Heart right ventricle (tissue), 16 donors: Measurements from ENCODE around the gene RABAC1. TPM values are rescaled to one million over a fixed set of nuclear protein-coding genes. Genes with fewer than 3 reads are reported as not detected.

Experiments used
- ATAC-seq, 8 donors: fragments of 200-7000 bp; cut with Tn5 transposase; one replicate each; pipeline ENCODE4 v1.9.1; 2020; ENCODE audit warnings: mild to moderate bottlenecking in 8 of 8, moderate library complexity in 8 of 8, moderate number of reproducible peaks in 1 of 8
- DNase-seq, 2 donors: peaks; one replicate each; pipeline ENCODE4 v3.0.0-alpha.2; 2020
- H3K27ac ChIP-seq, 10 donors: fragments of 200-600 bp; sonication (generic) in 2 of 10; one replicate each; pipeline versions ENCODE4 v1.5.0 to v1.8.0; 2020 to 2022; ENCODE audit warnings: mild to moderate bottlenecking in 3 of 10
- H3K27me3 ChIP-seq, 7 donors: fragments of 200-600 bp; one replicate each; pipeline ENCODE4 v1.8.0; 2021 to 2022; ENCODE audit warnings: mild to moderate bottlenecking in 2 of 7
- H3K36me3 ChIP-seq, 9 donors: fragments of 200-600 bp; sonication (generic) in 1 of 9; one replicate each; pipeline versions ENCODE4 v1.5.0 to v1.8.0; 2020 to 2022; ENCODE audit warnings: mild to moderate bottlenecking in 2 of 9
- H3K4me1 ChIP-seq, 9 donors: fragments of 200-600 bp; sonication (generic) in 1 of 9; one replicate each; pipeline versions ENCODE4 v1.5.0 to v1.8.0; 2020 to 2022; ENCODE audit warnings: mild to moderate bottlenecking in 4 of 9
- H3K4me3 ChIP-seq, 10 donors: fragments of 200-600 bp; sonication (generic) in 2 of 10; one replicate each; pipeline versions ENCODE4 v1.5.0 to v1.8.0; 2020 to 2022; ENCODE audit warnings: mild to moderate bottlenecking in 7 of 10, moderate library complexity in 2 of 10
- H3K9me3 ChIP-seq, 11 donors: fragments of 200-600 bp in 10 of 11; sonication (generic) in 2 of 11; one replicate each; pipeline versions ENCODE4 v1.5.0 to v1.8.0; 2013 to 2022; ENCODE audit warnings: mild to moderate bottlenecking in 2 of 11, control low read depth in 1 of 11, moderate library complexity in 1 of 11
- CTCF ChIP-seq, 9 donors: fragments of 200-600 bp; sonication (generic) in 2 of 9; IDR thresholded peaks; one replicate each; pipeline versions ENCODE4 v1.5.0 to v1.8.0; 2021 to 2022; ENCODE audit warnings: antibody characterized with exemption in 9 of 9, mild to moderate bottlenecking in 5 of 9, moderate library complexity in 1 of 9
- WGBS, 2 donors: extraction: QIAGEN DNeasy Blood & Tissue Kit; methylation state at CpG; one replicate each; pipeline ENCODE4 v1.1.7; 2013; ENCODE audit warnings: inconsistent platforms in 1 of 2; 5-methylcytosine and 5-hydroxymethylcytosine counted together
- intact Hi-C, 10 donors: fragments of 100-400 bp; cut with DNase I; formaldehyde crosslinking; loops; one replicate each; pipeline versions ENCODE4 v1.11.1 to v1.14.2; 2022
- long read RNA-seq, 3 donors: library from polyadenylated mRNA; unstranded; transcript quantifications; one replicate each; pipeline ENCODE4 v2.0.0, GENCODE V29; 2020 to 2021
- polyA plus RNA-seq, 2 donors: library from polyadenylated mRNA; stranded (reverse); fragments of 200-250 nt; gene quantifications; one replicate each; pipeline ENCODE4 v1.2.3, GENCODE V29; 2013
- total RNA-seq, 10 donors: library from RNA; stranded (reverse); fragmentation: NEBNext Ultra II Directional in 3 of 10; extraction: Animal tissue kit (Norgen Biotek cat#: 25700) in 3 of 10; gene quantifications; one replicate each; pipeline versions ENCODE4 v1.2.1 to v1.2.4, GENCODE V29; 2021 to 2023
- donor health status: Arrhythmogenic right ventricular cardiomyopathy.
- donor health status: ischemic (EF 13 %, LVEDD 7.1; RV severe dilation, severe dysfunction).
- donor health status: healthy with polysubstance abuse.
- donor health status: DM: no; HTN: yes; CAD: no.
- donor health status: DM: no; HTN: no; CAD: no.
- donor health status: ischemic (EF 25% LVEDD 6.9; RV normal size, moderate dysfunction).
- donor health status: ischemic (EF 25% LVEDD 5.7; RV mildly dilated, moderate dysfunction).
- donor health status: healthy.
- donor health status: DM: yes; HTN: yes; CAD: no.
- donor health status: Ischemic cardiomyopathy.
- donor health status: ischemic (EF 35%, LVEDD 5.7; RV mildly dilated, moderate dysfunction).
- donor health status: nonischemic (EF 11% LVEDD 7.7; RV severe dilation, severe dysfunction).
- donor health status: DM: yes; HTN: yes; CAD: no.
- donor health status: PGD.
- donor health status: ischemic (EF 29% LVEDD 5.4; RV normal size, mild dysfunction).
- donor health status: nonischemic (EF 23%, LVEDD 6.1; RV moderate dilation, normal function).

The RABAC1 gene
- total RNA-seq (100 to 1,000 TPM in 1 of 10 donors, 10 to 100 TPM in 9; 34.5 to 117 (median 46.9) TPM), polyA plus RNA-seq (100 to 1,000 TPM; 104 to 270 TPM)
- long read RNA-seq, donor 1, transcript RABAC1-201 (5 exons, 821 nt), result major isoform, 73 of 93 reads
- long read RNA-seq, donor 1, transcript RABAC1-204 (1 exons, 662 nt), result minor isoform, 9 of 93 reads
- long read RNA-seq, donor 1, partial matches to known transcripts, result 3 of 93 reads
- long read RNA-seq, donor 1, other reads (novel, unspliced or antisense), result 5 of 93 reads
- long read RNA-seq, donor 2, transcript RABAC1-204 (1 exons, 662 nt), result minor isoform, 8 of 87 reads
- long read RNA-seq, donor 2, transcript RABAC1-201 (5 exons, 821 nt), result major isoform, 69 of 87 reads
- long read RNA-seq, donor 2, partial matches to known transcripts, result 4 of 87 reads
- long read RNA-seq, donor 2, other reads (novel, unspliced or antisense), result 4 of 87 reads
- long read RNA-seq, donor 3, transcript RABAC1-201 (5 exons, 821 nt), result major isoform, 13 of 16 reads
- long read RNA-seq, donor 3, partial matches to known transcripts, result 2 of 16 reads
- long read RNA-seq, donor 3, other reads (novel, unspliced or antisense), result 0 of 16 reads

DNA sequence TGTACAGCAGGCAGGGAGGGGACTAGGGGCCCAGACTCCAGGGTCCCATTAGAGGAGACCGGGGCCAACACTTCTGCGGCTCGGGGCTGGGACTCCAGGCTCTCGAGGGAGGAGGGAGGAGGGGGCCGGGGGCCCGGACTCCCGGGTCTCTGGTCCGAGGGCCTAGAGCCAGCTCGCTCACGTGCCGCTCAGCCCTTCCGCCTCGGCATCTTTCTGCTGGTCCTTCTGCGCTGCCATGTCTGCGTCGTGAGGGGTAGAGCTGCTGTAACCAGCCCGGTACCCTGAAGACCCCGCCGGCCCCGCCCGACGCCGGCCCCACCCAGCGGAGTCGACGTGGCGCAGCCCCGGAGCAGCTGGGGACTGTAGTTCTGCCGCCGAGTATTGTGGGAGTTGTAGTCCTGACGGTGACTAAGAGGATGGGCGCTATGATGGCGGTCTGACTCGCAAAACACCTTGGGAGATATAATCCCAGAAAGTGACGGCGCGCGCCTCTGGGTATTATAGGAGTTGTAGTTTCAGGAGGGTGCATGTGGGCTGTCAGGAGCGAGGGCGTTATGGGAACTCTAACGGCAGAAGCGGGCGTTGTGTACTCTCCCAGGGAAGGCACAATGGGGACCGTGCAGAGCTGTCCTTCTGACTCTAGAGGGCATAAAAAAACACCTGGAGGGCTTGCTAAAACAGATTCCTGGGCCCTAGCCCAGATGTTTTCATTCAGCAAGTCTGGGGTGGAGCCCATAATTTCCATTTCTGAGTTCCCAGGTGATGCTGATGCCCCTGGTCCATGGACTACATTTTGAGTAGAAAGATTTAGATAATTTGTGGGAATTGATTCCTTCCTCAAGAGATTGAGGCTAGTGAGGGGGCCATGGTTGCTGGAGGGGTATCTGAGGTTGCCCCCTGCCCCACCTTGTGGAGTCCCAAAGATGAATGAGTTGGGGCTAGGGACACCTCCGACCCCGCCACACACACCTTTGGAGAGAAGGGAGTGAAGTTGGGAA lies at the start of gene RABAC1:
Gene RABAC1 (minus strand): TSS at position 266 of the 998 bp plus-strand sequence. CDS start 29 bp downstream, at position 237.
- Histone ChIP-seq H3K27ac (peak within 1 kb of the TSS; percentile 66 to 94 (median 89)), H3K4me1 (peaks cover 6 to 34% (median 21%) of the 10 kb centered on the region in 9 donors), H3K4me3 (peak within 1 kb of the TSS; percentile 57 to 100 (median 96)), H3K36me3 (peaks cover 0 to 26% (median 0%) of the 10 kb centered on the region in 9 donors), H3K9me3 (no peaks in the 10 kb centered on the region), H3K27me3 (no peaks in the 10 kb centered on the region)
- 5% methylated on average over 46 of the region's 46 CpGs for WGBS, 2 donors
- peak; percentile 88 to 93 for DNase-seq
- ATAC-seq, result peak; percentile 89 to 95 (median 94)
- intact Hi-C loops, result loop anchor here in 7 of 10 donors (5.0 kb wide), 3 partner anchors 77 to 97 kb away; partner anchors contain the start of genes RPS19 (in 3 of the 7) and ARHGEF1 (in 2 of the 7)
- TF ChIP-seq CTCF (IDR thresholded peaks at IDR 0.05), result peak in 3 of 9 donors; percentile 8 to 30 (median 22)

- no peak for TF ChIP-seq CTCF (IDR thresholded peaks at IDR 0.05)
- H3K4me1 ChIP-seq, result no peaks in the 10 kb centered on the region
- DNase-seq (no peak), ATAC-seq (no peak)
- no peak overlapping the region for H3K4me3 ChIP-seq
- no peaks in the 10 kb centered on the region for H3K9me3 ChIP-seq
- no peaks in the 10 kb centered on the region for H3K36me3 ChIP-seq
- WGBS, 2 donors, result 87 to 91% methylated on average over 13 of the region's 13 CpGs
- peaks cover 0 to 11% (median 7%) of the 10 kb centered on the region in 7 donors for H3K27me3 ChIP-seq
- intact Hi-C loops, result no loop called here
- H3K27ac ChIP-seq, result no peak overlapping the region
Measured at GRCh38 chr19:42006569-42006968, 47.4 kb upstream of the RABAC1 start.

GRCh38 chr19:42005504-42005903 lies 46.4 kb upstream of the RABAC1 start:
- H3K36me3 ChIP-seq, result no peaks in the 10 kb centered on the region

More at GRCh38 chr19:42005504-42005903, 46.4 kb upstream of the RABAC1 start:
- DNase-seq (no peak), ATAC-seq (no peak)
- 92 to 95% methylated on average over 22 of the region's 22 CpGs for WGBS, 2 donors
- H3K4me1 ChIP-seq, result no peaks in the 10 kb centered on the region
- intact Hi-C loops, result no loop called here
- H3K4me3 ChIP-seq, result no peak overlapping the region
- TF ChIP-seq CTCF (IDR thresholded peaks at IDR 0.05), result no peak
- H3K27me3 ChIP-seq, result peaks cover 0 to 19% (median 17%) of the 10 kb centered on the region in 7 donors
- no peaks in the 10 kb centered on the region for H3K9me3 ChIP-seq
- no peak overlapping the region for H3K27ac ChIP-seq
